Cerebellar nuclear complex (tissue), 1 donor: ENCODE results near the gene SMTNL1.
"Not testable (repeated sequence)": the region's sequence is repeated elsewhere in the genome, so short reads cannot be mapped to it uniquely, and the experiment has no call there.

Experiments used
- DNase-seq, 2 experiments: peaks; one replicate each; lab custom pipeline; 2025; lab: John Stamatoyannopoulos, UW

SMTNL1 gene

DNA sequence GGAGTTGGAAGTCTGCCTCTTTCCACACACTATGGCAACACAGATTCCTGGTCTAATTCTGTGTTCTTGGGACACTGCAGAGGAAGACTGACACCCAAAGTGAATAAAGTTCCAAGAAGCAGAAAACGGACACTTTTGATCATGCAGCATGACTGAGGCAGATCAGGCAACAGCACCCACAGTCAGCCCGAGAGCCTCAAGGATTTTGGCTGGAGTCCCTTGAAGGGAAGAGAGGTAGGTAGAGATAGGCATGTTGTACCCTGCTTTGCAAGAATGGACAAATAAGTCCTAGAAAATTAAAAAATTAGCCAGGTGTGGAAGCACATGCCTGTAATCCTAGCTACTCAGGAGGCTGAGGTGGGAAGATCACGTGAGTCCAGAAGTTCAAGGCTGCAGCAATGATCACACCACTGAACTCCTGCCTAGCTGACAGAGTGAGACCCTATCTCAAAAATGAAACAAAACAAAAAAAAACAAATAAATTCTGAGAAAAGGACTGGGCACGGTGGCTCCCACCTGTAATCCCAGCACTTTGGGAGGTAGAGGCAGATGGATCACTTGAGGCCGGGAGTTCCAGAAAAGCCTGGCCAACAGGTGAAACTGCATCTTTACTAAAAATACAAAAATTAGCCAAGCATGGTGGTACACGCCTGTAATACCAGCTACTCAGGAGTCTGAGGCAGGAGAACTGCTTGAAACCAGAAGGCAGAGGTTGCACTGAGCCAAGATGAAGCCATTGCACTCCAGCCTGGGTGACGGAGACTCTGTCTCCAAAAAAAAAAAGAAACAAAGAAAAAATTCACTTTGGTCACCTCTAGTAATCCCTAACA is 28.8 kb upstream of the SMTNL1 start:
- DNase-seq, result no peak

DNA sequence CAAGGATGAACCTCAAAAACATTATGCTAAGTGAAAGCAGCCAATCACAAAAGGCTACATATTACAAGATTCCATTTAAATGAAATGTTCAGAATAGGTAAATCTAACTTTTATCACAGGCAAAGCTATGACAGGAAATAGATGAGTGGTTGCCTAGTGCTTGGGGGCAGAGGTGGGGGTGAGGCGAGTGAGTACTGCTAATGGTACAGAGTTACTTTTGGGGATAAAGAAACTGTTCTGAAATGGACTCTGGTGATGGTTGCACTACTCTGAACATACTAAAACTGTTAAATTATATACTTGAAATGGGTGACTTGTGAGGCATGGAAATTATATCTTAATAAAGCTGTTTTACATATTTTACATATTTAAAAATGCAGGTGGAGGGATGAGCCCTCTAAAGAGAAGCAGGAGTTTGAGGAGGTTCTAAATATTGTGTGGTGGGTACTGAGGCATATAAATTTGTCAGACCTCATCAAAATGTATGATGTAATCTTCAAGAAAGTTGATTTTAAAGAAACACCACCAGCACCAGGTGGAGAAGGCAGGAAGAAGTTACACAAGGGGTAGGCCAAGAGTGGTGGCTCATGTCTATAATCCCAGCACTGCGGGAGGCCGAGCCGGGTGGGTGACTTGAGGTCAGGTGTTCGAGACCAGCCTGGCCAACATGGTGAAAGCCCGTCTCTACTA is 25.5 kb upstream of the SMTNL1 start:
- DNase-seq, result no peak

DNA sequence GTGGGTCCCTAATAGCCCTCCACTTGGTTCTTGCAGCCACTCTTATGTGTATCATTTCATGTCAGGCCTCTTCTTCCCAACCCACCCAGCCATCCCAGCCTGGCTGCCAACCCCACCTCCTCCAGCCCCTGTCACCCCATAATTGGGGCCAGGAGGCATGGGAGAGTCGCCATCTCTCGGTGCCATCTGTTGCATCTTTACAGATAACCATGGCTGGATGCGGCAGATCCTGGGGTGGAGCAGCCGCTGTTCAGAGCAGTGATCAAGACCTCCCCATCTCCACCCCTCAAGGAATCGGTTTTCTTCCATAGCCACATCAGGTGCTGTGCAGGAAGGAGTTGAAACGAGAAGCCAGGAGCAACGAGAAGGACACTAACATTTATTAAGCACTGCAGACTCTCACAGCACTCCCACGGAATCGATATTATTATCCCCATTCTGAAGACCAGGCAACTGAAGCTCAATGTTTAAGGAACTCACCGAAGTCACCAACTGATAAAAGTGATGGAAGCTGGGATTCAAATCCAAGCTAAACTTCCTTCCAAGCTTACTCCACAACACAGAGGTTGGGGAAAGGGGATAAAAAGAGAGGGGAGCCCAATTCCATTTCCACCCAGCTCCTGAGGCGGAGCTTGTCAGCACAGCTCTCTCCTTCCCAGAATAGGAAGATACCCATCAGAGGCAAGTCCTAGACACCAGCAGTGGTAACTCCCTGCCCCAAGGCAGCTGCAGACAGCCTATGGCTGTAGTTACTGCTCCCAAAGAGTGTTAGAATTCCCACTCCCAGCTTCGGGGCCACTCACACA is 24.5 kb upstream of the SMTNL1 start:
- DNase-seq, result no peak

DNA sequence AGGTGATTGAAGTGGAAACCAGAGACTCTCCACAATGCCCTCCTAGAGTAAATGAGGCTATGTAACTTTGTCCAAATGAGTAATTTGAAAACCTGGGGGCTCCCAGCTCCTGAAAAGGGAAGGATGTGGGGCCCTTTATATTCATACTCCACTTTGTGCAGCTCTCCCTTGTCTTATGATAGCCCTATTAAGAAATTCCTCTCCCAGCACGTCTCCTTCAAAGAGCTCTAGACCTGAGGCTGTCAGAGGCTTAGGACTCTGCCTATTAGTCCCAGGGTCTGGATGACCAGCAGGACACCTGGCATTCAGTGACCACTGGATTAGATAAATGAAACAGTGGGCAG is 24.0 kb upstream of the SMTNL1 start:
- DNase-seq, result no peak

DNA sequence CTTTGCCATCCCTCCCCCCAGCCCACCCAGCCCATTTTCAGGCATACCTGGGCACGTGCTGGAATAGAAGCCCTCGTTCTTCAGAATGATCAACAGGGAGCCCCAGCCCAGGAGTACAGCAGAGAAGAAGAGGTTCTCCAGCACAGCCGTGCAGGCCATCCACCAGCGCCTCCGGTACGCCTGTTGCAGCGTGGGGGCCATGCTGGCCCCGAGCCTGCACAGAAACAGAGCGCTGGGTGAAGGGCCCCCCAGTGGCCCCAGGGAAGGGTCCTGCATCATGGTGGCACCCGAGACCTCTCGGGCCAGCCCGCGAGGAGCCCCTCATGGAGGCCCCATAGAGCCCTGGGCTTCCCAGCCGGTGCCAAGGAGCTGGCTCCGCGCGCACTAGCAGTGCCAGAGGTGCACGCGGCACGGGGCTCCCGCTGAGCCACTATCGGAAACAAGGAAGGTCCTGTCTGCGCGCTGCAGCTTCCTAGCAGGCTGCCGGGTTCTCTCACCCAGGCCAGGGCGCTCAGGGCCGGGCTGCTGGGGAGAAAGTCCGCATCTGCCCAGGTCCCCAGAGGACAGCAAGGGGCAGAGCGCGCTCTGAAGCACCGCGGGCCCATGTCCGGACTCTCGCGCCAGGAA is 23.4 kb upstream of the SMTNL1 start:
- no peak for DNase-seq

DNA sequence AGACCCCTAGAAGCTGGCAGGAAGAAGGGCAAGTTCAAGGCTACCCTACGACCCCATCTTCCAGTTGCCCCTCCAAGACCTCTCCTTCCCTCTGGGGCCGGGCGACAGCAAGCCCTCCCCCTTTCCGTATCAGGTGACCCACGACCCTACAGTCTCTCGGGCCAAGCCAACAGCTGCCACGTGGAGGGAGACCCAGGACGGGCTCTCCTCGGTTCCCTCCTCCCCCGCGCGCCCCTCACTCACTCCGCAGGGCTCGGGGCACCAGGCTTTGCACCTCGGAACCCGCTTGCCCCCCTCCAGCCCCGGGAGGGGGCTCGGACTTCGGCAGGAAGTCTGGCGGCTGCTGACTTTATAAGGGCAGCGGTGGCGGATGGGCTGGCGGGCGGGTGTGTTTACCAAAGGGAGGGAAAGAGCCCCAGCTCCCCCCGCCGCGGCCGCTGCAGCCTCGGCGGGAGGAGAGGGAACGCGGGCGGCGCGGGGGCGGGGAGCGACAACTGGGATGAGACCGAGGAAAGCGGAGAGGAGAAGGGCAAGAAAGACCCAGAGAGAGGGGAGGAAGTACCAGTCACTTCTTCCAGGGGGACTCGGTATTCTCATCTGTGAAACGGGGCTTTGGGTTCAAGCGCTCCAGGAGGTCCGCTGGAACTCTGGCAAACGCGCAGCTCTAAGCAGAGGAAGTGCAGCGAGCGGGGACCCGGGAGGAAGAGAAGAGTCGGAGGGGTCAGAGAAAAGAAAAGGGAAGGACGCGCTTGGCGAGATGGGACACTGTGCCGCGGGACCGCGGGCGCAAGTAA is 22.7 kb upstream of the SMTNL1 start:
- DNase-seq, result no peak

DNA sequence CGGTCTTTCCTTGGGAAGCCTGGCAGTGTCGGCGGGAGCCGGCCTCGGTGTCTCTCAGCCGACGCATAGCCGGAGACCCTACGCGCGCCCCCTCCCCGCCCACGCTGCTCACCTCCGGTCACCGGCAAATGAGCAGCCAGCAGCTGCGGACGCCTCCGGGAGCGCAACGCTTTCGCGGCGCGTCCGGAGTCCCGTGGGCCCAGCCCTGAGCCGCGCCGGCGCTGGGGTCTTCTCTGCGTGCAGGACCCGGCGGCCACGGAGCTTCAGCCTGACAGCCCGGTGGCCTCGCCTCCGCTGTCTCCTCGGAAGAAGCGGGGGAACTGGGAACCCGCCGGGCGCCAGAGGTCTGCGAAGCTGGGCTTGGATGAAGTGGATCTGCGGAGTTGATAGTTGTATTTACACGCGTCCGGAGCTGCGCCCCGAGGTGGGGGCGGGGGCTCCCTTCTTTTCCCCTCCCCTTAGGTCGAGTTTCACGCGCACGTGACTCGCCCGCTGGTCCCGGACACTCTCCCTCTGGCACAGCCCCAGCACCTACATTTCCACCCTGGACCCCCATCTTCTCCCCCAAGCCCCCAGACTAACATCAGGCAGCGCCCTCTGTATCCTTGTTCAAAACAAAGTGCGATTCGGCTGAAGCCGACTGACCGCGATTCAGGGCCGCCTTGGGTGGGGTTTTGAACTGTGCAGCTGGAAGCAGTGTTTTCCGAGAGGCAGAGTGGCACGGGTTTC is 21.9 kb upstream of the SMTNL1 start, which contains the start of gene SLC43A1:
Gene SLC43A1 (minus strand): TSS at position 371 of the 729 bp plus-strand sequence. CDS start 1,591 bp downstream, outside the sequence.
- DNase-seq, result no peak

DNA sequence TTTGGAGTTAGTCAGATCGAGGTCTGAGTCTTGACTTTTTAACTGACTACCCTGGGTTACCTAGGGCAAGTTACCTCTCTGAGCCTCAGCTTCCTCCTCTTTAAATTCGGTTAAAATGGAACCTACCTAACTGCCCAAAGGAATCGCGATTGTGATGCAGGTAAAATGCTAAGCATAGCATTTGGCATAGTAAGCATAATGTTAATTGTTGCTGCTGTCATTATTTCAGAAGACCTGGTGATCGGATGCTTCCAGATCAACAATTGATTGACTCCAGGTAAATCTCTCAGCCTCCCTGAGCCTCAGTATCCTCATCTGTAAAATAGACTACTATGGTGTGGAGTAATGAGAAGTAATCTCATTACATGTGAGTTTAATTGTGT is 21.3 kb upstream of the SMTNL1 start:
- DNase-seq, result no peak

DNA sequence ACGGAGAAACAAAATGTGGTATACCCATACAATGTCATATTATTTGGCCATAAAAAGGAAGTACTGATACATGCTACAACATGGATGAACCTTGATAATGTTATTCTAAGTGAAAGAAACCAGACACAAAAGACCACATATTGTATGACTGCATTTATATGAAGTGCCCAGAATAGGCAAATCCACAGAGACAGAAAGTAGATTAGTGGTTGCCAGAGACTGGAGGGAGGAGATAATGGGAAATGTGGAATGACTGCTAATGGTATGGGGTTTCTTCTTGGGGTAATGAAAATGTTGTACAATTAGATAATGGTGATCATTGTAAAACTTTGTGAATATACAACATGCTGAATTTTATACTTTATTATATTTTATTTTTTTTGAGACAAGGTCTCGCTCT is 16.3 kb upstream of the SMTNL1 start:
- DNase-seq, result no peak

DNA sequence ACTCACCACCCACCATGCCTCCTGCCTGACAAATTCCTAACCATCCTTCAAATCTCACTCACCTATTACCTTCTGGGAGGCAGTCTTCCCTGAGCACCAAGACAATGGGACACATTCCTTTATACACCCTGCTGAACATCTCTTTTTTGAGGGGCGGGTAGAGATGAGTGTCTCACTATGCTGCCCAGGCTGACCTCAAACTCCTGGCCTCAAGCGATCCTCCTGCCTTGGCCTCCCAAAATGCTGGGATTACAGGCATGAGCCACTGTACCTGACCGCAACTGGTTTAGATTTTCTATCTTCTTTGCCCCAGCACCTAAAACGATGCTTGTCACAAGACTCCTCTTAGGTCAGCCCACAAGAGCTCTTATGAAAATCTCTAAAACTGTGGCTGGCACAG is 14.0 kb upstream of the SMTNL1 start:
- DNase-seq, result no peak

DNA sequence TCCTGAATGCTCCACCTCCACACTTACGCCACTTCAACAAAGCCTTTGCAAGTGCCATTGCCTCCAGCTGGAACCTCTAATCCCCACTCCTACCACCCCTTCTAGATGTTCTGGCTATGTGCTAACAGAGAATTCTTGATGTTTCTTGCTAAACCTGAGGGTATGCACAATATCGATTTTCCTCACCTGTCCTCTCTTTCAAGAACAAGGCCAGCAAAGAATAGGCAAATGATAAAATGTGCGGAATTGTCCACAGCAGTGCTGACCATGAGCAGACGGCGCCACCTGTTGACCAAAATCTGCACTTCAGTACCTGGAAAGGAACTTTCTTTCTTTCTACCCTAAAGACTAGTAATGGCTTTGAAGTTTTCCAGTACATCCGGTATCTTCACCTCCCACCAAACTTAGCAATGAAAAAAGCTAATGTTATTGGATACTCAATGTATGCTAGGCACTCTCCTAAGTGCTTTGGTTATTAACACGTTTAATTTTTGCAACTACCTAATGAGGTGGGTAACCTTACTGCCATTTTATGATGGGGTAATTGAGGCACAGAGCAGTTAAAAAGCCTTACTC is 10.3 kb upstream of the SMTNL1 start:
- peak in 1 of 2 experiments; percentile 41 for DNase-seq

DNA sequence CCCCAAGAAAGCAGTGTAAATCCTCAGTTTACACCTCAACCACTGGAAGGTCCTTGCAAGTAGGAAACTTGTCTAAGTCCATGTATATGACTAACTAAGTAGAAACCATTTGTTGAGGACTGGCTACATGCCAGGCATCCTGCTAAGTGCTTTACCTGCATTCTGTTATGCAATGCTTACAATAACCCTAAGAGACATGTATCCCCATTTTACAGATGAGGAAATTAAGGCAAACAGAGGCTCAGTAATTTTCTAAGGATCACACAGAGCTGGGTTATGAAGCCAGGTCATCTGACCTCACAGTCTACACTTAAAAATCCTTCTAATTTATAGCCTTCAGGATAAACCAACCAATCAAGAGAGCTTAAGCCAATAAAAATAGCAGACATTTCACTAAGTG is 8.4 kb upstream of the SMTNL1 start:
- DNase-seq, result no peak

DNA sequence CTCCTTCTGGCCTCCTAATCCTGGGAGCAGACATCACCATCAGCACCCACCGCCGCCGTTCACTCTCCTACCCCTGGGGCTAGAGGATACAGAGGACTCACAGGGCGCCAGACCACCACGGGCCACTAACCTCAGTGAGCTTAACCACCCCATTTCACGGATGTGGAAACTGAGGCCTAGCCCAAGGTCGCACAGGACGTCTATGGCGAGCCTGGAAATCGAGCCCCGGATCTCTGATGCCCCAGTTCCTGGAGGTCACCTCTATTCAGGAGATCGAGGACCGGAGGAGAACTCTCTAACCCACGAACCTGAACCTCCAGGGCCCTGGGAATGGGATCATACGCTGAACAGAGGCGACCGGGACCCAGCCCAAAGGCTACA is 7.2 kb upstream of the SMTNL1 start:
- DNase-seq, result no peak

DNA sequence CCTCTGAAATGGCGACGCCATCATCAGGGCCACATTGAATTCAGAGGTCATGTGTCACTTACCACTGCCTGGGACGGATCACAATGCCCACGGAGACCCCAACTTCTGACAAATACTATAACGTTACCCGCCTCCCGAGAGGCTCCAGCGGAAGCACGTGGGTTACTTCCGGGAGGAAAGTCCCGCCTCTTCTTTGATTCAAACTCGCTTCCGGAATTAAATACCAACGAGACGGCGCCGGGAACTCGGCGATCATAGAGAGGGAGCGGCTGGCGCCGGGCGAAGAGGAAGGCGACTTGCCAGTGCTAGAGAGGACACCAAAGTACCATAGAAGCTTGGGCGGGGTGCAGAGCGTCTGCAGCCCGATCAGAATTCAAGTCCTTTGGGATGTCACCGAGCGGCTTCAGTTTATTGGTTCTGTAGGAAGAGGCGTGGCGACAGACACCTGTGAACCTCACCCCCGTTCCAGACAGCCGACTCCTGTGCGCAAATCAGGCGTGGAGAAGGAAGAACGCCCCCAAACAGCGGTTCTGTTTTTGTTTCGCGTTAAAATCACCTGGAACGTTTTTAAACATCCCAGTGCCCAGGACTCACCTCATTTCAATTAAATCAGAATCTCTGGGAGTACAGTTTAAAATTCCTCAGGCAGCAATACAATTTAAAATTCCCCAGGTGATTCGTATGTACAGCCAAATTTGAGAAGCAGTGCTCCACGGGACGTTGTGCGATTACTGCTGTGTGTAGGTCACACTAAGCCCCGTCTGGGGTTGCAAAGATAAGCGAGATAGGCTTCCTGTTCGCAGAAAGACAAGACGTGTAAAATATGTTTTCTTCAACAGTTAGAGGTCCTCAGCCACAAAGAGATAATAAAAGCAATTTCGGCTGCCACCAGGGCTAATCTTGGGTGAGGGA is 6.5 kb upstream of the SMTNL1 start, which contains the start of gene TIMM10:
Gene TIMM10 (minus strand): TSS at position 159 of the 912 bp plus-strand sequence. CDS start 565 bp downstream, outside the sequence.
- peak; percentile 95 to 98 for DNase-seq

DNA sequence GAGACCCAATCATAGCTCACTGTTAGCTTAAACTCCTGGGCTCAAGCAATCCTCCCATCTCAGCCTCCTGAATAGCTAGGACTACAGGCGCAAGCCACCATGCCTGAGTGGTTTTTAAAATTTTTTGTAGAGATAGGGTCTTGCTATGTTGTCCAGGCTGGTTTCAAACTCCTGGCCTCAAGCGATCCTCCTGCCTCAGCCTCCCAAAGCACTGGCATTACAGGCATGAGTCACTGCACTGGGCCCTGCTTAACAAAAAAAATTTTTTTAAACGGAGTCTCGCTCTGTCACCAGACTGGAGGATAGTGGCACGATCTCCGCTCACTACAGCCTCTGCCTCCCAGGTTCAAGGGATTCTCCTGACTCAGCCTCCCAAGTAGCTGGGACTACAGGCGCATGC is 2.9 kb upstream of the SMTNL1 start:
- DNase-seq, result not testable (repeated sequence)

DNA sequence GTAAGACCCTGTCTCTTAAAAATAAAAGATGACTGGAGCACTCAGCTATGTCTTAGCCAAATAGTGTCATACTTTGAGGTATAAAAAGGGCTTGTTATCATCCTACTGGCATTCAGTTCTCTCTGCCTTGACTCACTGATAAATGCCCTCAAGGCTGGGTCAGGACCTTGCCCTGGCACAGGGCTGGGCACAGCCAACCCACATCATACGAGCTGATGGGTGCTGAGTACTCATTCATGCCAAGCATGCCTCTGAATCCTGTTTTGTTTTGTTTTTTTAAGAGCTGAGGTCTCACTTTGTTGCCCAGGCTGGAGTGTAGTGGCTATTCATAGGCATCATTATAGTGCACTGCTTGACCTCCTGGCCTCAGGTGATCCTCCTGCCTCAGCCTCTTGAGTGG is 1.9 kb downstream of the SMTNL1 start:
- no peak for DNase-seq

DNA sequence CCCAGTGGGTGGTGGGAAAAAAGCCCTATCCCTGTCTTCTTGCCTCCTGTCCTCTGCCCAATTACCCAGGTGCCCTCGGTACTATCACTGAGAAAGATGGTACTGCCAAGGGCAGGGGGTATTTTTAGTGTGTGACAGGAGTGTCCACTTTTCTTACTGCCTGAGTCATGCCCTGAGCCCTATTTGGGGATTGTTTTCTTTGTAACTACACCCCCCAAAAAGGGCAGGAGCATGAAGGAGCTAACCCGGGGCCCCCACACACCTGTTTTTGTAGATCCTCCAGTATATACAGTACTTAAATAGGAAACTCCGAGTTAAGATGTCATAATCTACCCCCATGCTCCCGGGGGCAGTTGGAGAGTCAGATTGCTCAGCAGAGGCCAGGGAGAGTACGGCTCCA is 3.8 kb downstream of the SMTNL1 start:
- DNase-seq, result no peak

DNA sequence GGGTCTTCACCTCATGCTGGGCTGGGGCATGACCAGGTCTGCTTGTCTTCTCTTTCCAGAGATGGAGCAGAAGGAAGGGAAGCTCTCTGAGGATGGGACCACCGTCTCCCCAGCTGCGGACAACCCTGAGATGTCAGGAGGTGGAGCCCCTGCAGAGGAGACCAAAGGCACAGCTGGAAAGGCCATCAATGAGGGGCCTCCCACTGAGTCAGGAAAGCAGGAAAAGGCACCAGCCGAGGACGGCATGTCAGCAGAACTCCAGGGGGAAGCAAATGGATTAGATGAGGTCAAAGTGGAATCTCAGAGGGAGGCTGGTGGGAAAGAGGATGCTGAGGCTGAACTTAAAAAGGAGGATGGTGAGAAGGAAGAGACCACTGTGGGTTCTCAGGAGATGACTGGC is 5.2 kb downstream of the SMTNL1 start:
- DNase-seq, result no peak

DNA sequence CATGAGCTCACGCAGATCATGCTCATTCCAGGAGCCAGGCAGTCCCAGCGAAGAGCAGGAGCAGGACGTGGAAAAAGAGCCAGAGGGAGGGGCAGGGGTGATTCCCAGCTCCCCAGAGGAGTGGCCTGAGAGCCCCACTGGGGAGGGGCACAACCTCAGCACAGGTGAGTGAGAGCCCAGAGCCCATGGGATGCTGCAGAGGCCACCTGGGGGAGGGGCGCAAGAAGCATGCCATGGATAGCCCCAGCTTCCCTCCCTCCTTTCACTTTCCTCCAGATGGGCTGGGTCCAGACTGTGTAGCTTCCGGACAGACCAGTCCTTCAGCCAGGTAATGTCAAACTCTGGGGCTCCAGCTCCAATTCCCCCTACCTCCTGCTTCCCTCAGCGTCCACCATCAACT is 6.2 kb downstream of the SMTNL1 start:
- no peak for DNase-seq
